GM18499 (cell line): ENCODE data around the gene ZNF487.
A peak's percentile ranks its signal among the peaks of the same experiment; 100 is the strongest.
"Not testable (repeated sequence)": the region's sequence is repeated elsewhere in the genome, so short reads cannot be mapped to it uniquely, and the experiment has no call there.

Source experiments
- ATAC-seq: cut with Tn5 transposase; IDR thresholded peaks from one replicate; pipeline ENCODE4 v1.9.1; 2021; ENCODE audit warnings: moderate number of reproducible peaks; ENCODE audit not compliant: insufficient read depth, unreplicated experiment

ZNF487 gene

DNA sequence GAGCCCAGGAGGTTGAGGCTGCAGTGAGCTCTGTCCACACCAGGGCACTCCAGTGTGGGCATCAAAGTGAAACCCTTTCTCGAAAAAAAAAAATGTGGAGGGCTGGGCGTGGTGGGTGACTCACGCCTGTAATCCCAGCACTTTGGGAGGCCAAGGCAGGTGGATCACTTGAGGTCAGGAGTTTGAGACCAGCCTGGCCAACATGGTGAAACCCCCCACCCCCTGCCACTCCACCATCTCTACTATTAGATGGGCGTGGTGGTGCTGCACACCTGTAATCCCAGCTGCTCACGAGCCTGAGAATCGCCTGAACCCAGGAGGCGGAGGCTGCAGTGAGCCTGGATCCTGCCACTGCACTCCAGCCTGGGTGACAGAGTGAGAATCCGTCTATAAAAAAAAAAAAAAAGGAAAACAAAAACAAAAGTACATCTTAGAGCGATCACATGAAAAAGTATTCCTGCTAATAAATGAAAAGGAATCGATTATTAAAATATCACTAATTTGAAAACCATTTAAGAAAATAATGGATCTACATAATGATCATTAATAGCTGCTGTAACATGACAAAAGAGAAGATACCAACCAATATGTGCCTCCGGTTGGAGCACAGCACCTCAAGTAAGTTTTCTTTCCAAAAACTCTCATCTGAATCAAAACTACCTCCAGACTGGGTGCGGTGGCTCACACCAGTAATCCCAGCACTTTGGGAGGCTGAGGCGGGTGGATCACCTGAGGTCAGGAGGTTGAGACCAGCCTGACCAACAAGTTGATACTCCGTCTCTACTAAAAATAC lies 32.8 kb upstream of the ZNF487 start:
- ATAC-seq = no peak

DNA sequence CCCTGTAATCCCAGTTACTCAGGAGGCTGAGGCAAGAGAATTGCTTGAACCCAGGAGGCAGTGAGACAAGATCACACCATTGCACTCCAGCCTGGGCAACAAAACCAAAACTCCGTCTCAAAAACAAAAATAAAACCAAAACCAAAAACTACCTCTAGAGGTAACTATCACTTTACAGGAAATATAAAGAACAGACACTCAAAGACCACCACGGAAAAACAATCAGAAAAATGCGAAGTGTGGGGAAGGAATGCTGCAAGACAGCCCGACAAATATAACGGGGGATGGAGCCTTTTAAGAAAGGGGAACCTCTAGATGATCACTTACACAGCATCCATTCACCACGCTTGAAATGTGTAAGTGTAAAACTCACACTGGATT lies 32.2 kb upstream of the ZNF487 start:
- no peak for ATAC-seq

DNA sequence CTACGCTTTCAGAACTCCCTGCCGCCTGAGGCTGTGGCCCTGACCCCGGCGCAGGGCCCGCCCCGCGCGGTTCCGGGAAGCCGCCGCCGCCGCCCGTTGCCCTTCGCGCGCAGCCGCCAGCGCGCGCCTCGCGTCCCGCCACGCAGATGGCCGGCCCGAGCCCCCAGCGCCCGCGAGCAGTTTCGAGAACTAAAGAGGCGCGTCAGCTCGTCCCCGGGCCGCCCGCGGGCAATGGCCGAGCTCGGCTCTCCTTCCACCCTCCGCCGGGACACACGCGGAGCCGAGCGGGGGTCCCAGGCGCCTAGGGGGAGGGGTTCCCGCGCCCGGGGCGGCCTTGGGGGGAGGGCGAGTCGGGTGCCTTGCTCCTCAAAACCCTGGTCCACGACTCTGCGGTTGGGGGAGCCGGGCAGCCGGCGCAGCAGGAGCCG lies 29.7 kb upstream of the ZNF487 start:
- no peak for ATAC-seq

DNA sequence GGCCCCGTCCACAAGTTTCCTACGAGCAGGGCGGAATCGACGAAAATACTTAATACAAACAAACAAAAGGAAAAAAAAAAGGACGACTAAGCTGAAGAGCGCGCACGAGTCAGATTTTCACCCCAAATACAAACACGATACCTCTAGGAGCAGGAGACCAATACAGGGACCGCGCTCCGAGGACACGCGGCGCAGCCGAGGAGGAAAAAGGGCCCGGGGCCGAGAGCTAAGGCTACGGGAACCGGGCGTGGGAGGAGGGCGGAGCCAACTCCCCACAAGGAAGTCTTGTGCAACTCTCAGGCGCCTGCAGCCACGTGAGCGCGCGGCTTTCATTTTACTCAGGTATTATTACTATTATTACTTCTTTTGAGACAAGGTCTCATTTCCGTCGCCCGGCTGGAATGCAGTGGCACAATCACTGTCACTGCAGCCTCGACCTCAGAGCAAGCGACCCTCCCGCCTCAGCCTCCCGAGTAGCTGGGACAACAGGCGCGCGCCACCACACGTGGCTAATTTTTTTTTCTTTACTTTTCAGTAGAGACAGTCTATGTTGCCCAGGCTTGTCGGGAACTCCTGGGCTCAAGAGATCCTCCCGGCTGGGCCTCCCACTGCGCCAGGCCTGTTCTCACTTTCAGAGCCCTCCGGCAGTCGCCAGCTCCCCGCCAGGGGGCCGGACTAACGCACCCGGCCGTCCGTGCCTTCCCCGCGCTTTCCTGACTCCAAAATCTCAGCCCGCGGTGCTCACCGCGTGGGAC lies 29.2 kb upstream of the ZNF487 start:
- peak; percentile 34 for ATAC-seq

DNA sequence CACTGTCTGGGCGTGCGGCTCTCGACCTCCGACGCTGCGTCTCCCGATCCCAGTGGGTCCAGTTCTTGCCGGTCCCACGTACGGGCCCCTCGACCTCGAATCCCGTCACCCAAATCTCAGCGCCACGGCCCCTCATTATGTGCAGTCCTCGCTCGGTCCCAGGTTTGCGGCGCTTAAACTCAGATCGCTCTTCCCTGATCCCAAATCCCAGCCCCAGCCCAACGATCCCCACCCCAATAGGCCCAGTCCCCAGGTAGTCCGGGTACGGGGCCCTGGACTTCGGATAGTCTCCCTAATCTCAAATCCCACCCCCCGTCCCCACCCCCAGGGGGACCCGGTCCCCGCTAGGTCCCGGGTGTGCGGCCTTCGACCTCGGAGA lies 28.6 kb upstream of the ZNF487 start:
- no peak for ATAC-seq

DNA sequence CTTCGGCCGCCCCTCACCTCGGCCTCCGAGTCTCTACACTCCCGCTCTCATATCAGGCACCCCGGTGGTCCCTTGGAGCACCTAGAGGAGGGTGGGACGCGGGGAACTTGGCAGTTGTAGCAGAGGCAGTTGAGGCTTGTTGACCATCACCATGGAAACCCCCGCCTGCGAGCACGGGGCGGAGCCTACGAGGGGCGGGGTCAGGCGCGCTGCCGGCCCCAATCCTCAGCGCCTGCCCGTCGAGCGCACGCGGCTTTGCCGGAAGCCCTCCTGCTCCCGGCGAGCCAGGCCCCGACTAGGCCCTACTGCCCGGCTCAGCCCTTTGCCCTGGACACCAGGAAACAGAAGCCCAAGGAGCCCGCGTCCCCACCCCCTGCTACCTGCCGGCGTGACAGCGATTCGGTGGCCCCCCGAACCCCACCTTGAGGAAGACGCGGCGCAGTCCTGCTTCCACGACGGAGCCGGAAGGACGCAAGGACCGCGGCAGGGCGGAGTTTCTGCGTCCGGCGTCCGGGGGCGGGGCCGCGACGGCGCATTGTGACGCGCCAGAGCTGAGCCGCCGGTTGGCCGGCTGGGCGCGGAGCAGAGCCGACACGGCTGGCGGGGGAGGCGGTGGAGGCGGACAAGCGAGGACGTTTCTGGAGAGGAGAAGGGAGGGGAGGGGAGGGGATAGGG lies 28.1 kb upstream of the ZNF487 start, which contains the start of gene HNRNPF:
Gene HNRNPF (minus strand): TSS at position 477 of the 675 bp plus-strand sequence. CDS start 21,302 bp downstream, outside the sequence.
- ATAC-seq = peak; percentile 37

DNA sequence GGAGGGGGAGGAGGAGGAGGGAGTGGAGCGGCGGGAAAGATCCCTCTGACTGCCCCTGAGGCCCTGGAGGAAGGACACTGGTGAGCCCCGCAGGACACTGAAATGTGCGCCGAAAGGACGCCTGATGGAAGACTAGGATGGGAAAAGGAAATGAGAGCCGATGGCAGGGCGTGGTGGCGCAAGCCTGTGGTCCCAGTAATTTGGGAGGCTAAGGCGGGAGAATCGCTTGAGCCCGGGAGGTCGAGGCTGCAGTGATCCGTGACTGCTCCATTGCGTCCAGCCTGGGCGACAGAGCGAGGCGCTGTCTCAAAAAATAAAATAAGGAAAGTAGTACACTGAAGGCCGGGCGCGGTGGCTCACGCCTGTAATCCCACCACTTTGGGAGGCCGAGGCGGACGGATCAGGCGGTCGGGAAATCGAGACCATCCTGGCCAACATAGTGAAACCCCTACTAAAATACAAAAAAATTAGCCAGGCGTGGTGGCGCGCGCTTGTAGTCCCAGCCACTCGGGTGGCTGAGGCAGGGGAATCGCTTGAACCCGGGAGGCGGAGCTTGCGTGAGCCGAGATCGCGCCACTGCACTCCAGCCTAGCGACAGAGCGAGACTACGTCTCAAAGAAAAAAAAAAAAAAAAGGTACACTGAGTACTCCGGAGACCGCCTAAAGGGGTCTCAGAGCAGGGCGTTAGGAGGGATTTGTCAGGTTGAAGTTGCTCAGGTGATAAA lies 27.4 kb upstream of the ZNF487 start:
- no peak for ATAC-seq

DNA sequence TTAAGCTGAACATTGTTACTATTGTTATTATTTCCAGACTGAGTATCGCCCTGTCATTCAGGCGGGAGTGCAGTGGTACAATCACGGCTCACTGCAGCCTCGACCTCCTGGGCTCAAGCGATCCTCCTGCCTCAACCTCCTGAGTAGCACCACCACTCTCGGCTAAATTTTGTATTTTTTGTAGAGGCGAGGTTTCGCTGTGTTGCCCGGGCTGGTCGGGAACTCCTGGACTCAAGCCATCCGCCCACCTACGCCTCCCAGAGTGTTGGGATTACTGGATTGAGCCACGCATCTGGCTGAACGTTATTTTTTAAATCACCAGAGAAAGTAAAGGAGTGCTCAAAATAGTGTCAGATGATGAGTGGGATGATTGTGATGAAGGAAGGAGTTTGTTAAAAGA lies 26.6 kb upstream of the ZNF487 start:
- no peak for ATAC-seq

DNA sequence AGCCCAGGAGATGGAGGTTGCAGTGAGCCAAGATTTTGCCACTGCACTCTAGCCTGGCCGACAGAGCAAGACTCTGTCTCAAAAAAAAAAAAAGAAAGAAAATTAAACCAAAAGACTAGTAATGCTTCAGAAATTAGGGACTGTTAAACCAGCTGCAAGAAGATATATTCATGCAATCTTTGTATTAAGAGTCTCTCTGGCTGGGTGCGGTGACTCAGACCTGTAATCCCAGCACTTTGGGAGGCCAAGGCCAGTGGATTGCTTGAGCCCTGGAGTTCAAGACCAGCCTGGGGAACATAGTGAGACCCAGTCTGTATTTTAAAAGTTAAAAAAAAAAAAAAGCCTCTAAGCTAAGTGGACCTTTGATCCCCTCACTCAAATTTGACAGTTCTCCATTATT lies 25.4 kb upstream of the ZNF487 start:
- ATAC-seq = no peak

DNA sequence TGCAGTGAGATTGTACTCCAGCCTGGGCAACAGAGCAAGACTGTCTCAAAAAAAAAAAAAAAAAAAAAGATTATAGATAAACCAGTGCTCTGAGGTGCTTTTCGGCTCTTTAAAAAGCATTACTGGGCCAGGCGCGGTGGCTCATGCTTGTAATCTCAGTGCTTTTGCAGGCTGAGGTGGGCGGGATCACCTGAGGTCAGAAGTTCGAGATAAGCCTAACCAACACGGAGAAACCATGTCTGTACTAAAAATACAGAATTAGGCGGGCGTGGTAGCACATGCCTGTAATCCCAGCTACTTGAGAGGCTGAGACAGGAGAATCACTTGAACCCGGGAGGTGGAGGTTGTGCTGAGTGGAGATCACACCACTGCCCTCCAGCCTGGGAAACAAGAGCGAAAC lies 21.4 kb upstream of the ZNF487 start:
- ATAC-seq = no peak

DNA sequence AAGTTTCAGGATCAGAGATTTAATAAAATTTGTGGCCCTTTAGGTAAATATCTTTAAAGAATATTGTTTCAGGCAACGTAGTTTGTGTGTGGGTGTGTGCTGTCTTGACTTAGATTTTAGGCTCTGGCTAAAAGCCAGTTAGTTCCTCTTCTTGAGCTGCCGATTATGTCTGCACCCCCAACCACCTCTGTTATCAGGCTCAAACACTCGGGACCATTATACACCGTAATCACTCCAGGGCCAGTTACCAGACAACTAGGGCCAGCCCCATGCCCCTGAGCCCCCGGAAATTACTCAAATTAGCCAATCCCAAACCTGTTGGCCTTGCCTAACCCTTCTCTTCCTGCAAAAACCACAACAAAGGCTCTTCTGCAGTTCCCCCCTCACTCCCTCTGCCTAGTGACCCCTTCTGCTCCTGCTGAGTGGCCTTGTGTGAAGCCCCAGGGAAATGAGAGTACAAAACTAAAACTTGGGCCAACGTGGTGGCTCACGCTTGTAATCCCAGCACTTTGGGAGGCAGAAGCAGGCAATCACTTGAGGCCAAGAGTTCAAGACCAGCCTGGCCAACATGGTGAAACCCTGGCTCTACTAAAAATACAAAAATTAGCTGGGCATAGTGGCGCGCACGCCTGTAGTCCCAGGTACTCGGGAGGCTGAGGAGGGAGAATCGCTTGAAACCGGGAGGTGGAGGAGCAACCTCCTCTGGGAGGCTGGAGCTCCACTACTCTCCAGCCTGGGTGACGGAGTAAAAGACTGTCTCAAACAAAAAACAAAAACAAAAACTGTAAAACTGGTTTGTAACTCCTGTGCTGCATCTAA lies 18.8 kb upstream of the ZNF487 start:
- peak; percentile 35 for ATAC-seq

DNA sequence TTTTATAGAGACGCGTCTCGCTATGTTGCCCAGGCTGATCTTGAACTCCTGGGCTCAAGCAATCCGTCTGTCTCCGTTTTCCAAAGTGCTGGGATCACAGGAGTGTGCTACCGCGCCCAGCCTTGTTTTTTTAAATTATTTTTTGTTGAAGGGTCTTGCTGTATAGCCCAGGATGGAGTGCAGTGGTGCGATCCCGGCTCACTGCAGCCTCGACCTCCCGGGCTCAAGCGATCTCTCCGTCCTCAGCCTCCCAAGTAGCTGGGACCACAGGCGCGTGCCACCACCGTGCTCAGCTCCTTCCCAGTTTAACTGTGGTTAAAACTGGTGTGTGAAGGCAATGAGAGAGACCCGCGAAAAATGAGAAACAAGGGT lies 16.9 kb upstream of the ZNF487 start:
- ATAC-seq = no peak

DNA sequence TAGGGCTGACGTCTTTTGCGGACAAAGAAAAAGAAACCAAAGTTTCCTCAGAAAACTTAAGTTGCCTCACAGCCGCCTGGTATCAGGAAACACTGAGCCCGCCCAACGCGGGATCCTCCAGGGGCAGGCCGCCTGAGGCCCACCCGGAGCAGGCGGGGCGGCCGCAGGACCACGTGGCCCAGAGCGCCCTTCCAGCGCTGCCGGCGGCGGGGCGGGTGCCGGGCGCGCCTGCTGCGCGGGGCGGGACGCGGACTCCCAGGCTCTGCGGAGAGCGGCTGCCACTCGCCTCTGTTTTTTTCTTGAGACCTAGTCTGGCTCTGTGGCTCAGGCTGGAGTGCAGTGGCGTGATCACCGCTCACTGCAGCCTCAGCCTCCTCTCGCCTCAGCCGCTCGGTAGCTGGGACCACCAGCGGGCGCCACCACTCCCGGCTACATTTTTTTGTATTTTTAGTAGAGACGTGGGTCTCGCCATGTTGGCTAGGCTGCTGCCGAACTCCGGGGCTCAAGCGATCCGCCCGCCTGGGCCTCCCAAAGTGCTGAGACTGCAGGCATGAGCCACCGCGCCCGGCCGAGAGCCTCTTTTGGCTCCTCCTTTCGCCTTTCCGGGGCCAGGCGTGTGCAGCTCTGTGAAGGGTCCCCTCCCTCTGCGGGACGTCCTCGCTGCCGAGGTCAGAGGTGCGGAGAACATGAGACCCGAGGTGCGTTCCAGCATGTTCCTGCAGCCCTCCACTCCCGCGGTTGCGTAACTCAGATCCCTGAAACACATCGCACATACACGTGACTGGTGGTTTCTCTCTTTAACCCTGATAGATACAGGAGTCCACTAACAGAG lies 16.3 kb upstream of the ZNF487 start:
- ATAC-seq = peak; percentile 50

DNA sequence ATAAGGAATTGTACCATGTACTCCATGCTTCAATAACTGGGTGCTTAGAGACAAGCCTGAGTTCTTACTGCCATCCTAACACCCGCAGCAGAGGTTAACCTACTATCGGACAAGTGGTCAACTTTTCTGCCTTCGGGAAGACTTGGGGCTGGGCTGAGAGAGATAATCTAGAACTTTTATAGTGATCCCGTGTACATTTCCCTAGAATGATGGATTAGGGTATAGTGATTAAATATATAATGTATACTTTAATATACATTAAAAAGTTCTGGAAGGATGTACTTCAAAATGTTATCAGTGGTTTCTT lies 15.8 kb upstream of the ZNF487 start:
- ATAC-seq = peak; percentile 5

DNA sequence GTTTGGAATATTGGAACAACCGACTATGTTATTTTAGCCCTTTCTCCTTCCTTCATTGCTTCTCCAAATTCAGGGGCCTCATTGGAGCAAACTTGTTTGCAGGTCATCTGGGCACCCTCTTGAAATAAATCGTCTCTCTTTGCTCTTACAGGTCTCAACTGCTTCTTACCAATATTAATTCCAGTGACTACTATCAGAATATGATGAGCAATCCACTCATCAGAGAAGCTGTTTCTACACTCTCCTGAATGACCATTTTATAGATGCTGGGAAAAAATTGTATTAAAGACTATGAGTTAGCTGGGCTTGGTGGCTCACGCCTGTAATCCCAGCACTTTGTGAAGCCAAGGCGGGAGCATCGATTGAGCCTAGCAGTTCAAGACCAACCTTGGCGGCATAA lies 15.4 kb upstream of the ZNF487 start:
- no peak for ATAC-seq

DNA sequence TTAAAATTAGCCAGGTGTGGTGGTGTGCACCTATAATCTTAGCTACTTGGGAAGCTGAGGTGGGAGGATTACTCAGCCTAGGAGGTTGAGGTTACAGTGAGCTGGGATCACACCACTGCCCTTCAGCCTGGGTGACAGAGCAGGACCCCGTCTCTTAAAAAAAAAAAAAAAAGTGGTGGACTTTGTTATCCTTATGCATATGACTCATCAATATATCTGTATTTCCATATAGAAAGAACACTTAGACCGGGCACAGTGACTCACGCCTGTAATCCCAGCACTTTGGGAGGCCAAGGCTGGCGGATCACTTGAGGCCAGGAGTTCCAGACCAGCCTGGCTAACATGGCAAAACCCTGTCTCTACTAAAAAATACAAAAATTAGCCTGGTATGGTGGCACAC lies 15.0 kb upstream of the ZNF487 start:
- ATAC-seq = not testable (repeated sequence)

DNA sequence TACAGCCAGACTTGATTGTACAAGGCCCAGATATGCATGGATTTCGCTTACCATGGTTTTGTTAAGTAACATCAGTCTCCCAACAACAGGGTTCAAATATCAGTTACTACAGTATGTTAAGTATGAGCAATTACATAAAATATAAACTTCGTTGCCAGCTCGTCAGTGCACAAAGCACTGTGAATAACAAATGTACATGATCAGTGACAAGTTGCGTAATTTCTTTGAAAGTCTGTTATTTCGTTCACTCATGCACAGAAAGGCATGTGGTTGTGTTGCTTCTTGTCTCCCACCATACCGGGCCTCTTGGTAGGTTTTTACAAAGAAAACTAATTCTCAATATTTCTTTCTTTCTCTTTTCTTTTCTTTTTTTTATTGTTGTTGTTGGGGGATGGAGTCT lies 12.5 kb upstream of the ZNF487 start:
- no peak for ATAC-seq

DNA sequence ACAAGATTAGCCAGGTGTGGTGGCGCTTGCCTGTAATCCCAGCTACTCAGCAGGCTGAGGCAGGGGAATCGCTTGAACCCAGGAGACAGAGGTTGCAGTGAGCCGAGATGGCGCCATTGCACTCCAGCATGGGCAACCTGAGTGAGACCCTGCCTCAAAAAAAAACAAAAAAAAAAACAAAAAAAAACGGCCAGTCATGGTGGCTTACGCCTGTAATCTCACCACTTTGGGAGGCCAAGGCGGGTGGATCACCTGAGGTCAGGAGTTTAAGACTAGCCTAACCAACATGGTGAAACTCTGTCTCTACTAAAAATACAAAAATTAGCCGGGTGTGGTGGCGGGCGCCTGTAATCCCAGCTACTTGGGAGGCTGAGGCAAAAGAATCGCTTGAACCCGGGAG lies 10.4 kb upstream of the ZNF487 start:
- not testable (repeated sequence) for ATAC-seq

DNA sequence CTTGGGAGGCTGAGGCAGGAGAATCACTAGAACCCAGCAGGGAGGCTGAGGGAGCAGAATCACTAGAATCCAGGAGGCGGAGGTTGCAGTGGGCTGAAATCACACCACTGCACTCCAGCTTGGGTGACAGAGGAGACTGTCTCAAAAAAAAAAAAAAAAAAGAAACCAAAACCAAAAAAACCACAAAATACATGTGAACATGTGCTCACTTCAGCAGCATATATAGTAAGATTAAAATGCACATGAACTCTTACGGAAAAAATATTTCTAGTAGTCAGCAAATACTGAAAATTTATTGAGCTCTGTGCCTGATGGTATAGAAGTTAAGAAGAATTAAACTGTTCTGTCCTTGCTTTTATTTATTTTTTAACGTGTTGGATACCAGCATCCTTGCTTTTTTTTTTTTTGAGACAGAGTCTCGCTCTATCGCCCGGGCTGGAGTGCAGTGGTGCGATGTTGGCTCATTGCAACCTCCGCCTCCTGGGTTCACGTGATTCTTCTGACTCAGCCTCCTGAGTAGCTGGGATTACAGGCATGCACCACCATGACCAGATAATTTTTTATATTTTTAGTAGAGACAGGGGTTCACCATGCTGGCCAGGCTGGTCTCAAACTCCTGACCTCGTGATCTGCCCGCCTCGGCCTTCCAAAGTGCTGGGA lies 9.6 kb upstream of the ZNF487 start:
- ATAC-seq = peak; percentile 85
